HG03565 (cell line): ENCODE results near the gene CALY.

Experiments
- ATAC-seq: cut with Tn5 transposase; IDR thresholded peaks from one replicate; pipeline ENCODE4 v1.9.1; 2021; ENCODE audit warnings: mild to moderate bottlenecking, moderate library complexity; ENCODE audit not compliant: unreplicated experiment

Gene CALY

DNA sequence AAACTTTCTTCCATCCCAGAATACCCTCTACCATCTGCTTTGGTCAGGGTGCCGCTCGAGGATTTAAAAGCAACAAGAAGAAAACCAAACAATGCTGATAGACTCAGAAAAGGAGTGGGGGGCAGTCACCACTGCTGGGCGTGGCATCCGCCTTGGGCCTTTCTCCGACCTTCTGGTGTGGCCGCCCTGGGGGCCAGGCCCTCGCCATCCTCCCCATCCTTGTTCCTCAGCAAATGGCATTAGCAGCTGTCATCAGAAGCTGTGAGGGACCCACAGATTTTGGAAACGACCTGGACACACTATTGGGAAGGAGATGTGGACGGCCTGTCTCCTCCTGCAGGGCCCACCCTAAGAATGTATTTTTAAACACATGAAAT, 23.9 kb downstream of the CALY start:
- no peak for ATAC-seq

DNA sequence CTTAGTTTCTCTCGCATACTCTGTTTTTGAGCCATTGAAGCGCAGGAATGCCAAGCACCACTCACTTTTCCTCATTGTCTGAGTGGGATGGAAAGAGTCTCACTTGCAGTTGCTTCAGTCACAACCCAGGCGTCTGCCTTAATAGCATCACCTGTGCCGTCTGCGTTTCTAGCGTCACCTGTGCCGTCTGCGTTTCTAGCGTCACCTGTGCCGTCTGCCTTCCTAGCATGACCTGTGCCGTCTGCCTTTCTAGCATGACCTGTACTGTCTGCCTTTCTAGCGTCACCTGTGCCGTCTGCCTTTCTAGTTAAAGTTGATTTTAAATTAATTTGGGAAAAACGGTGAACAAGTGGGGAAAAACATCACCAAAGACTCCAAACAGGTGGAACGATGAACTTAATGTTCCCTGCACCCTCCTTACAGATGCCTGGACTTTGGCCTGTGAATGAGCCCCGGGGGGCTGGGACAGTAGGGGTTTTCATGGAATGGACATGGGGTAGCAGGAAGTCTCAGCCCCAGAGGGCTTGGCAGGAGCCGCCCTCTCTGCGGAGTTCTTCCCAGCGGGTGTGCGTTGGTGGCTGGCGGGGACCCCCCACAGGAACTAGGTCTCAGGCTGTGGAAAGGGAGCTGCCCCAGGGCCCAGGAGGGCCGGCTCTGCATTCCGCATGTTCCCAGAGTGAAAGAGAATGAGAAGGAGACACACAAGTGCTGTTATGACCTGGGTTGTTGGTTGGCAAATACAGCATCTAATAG, 24.5 kb downstream of the CALY start:
- ATAC-seq: no peak

DNA sequence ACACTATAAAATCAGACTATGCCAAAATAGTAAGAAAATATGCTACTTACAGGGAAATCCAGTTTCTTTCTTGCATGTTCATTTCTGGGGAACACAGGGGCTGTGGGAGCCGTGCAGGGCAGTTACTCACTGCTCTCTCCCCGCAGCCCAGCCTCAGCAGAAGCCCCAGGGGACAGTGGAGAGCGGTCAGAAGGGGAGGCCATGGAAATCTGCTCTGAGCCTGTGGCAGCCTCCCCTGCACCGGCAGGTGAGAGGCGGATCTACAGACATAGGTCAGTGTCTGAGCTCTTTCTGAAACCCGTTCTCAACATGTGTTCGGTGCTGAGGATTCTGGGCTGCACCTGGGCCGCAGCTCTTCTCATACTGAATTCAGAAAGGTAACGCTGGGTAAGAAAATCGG, 25.1 kb downstream of the CALY start:
- no peak for ATAC-seq

DNA sequence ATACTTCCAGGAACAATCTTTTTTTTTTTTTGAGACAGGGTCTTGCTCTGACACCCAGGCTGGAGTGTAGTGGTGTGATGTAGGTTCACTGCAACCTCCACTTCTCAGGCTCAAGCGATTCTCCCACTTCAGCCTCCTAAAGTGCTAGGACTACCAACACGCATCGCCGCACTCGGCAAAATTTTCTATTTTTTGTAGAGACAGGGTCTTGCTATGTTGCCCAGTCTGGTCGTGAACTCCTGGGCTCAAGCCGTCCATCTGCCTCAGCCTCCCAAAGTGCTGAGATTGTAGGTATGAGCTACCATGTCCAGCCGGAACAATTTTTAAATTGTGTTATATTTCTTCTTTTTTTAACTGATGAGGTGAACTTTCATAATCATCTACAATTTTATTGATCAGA, 25.9 kb downstream of the CALY start:
- ATAC-seq: no peak

DNA sequence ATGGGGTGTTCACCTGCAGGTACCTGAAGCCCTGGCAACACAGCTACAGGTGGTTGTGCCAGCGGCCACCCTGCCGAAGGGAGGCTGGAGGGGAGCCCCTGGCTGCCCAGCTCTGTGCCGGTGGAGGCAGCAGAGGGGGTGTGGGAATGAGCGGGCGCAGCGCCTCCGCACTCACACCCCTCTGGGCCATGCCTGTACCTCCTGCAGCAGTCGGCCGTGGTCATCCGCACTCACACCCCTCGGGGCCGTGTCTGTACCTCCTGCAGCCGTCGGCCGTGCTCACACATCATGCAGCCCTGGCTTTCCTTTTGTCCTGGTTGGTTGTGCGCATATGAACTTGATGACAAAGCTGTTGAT, 26.3 kb downstream of the CALY start:
- ATAC-seq: no peak

DNA sequence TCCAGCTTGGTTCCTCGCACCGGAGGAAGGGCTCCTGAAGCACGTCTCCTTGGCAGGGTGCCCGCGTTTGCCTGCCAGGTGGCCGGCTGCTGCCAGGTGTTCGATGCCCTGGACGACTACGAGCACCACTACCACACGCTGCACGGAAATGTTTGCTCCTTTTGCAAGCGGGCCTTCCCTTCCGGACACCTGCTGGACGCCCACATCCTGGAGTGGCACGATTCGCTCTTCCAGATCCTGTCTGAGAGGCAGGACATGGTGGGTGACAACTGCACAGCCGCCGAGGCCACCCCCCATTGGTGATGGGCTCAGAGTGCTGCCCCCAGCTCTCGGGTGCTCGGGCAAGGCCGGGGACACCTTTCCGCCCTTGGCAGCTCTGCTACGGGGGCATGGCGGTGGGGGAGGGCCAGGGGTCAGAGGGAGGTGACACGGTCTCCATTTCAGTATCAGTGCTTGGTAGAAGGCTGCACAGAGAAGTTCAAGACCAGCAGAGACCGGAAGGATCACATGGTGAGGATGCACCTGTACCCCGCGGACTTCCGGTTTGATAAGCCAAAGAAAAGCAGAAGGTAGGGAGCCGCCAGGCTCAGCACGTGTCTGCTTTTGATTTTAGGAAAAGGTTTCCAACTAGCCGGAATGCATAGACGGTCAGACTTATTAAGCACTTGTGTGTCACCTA, 26.8 kb downstream of the CALY start:
- no peak for ATAC-seq

DNA sequence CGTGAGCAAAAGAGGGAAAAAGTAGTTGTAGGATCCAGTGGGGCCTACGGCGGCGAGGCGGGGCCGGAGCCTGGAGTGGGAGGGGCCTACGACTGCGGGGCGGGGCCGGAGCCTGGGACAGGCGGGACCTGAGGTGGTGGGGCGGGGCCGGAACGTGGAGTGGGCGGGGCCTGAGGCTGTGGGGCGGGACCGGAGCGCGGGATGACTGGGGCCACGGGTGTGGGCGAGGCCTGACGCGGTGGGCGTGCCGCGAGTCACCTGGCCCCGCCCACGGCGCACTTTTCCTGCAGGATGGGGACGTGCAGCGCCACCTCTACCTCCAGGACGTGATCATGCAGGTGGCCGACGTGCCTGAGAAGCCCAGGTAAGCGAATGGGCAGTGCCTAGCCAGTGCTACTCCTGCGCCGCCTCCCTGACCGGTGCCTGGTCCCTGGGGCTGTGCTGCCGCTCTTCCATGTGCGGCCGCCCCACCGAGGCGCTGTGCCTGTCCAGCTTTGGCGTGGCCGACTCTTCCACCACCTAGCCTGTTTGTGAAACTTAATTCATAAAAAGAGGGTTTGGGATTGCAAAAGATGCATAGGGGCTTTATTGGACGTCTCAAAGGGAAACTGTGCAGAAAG, 27.5 kb downstream of the CALY start:
- peak; percentile 62 for ATAC-seq

DNA sequence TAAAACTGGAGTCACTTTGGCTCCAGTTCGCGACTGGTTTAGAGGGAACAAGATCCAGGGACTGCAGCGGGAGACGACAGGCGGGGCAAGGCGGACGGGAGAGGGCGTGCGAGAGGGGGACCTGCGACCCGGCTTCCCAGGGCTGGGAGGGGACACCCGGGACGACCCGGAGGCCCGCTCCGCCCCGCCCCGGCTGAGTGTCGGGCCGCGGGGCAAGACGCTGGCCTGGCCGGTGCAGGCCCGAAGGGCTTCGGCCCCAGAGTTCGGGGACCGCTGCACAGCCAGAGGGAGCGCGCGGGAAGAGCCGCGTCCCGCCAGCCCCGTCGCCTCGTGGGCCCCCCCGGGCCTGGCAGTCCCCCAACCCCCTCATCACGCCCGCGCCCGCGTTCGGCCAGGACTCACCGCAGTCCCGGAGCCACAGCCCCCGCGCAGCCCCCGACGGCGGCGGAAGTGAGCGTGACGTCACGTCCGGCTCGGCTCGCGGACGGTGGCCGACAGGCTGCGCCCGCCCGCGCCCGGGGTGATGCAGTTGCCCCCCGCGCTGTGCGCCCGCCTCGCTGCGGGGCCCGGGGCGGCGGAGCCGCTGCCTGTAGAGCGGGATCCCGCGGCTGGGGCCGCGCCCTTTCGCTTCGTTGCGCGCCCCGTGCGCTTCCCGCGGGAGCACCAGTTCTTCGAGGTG, 28.1 kb downstream of the CALY start, which contains the start of the genes TUBGCP2 and ZNF511:
Gene TUBGCP2 (minus strand): TSS at position 452 of the 679 bp plus-strand sequence. CDS start 5,931 bp downstream, outside the sequence.
Gene ZNF511 (plus strand): TSS at position 494 of the 679 bp plus-strand sequence. CDS start 30 bp downstream, at position 524.
- ATAC-seq: peak; percentile 63

DNA sequence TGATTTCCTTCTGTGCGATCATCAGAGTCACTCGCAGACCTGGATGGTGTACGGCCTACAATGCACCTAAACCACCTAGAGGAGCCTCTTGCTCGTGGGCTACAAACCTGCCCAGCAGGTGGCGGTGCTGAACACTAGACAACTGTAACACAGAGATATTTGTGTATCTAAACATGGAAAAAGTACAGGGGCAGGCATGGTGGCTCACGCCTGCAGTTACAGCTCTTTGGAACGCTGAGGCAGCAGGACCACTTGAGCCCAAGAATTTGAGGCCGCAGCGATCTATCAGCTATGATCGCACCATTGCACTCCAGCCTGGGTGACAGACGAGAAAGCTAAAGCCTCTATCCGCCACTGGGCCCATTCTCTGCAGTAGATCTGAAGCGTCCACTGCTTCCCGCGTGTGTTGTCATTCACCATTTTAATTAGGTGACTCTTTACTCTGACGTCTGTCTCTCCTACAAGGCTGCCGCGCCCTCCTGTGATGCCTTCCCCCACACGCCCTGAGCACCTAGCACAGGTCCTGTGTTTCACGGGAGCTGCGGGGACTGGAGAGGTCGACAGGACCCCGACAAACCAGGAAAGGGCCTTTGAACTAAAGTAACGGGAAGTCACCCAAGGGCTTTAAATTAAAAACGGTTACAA, 28.8 kb downstream of the CALY start:
- no peak for ATAC-seq

DNA sequence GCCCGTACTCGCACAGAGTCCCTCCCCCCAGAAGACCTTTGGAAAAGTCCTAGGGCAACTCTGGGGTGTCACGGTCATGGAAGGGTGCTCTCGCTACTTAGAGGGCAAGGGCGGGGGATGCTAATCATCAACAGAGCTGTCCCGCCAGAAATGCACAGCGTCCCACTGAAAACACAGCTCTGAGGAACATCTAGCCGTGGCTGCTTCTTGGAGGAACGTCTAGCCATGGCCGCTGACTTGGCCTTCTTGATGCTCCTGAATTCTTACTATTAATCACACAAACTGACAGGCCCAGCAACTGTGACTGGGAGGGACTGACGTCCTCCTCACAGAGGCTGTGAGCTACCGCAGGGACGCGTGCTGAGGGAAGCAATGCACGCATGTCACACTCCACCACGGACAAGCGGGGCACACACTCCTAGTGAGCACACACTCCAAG, 29.7 kb downstream of the CALY start:
- no peak for ATAC-seq

DNA sequence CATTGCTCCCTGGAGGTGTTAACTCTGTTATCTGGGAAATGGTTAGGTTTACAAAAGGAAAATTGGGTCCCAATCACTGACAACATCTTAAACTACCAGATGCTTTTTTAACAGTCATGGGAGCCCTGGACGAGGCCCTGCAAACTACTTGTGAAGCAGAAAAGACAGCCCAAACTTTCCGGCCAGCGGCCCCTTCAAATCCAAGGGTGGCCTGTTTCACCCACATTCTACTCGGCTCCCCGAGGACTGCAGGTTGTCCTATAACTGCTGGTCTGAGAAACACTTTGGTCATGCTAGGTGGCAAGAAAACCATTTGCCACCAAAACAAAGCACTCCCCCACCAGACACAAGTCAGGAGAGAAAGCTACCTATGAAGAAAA, 30.6 kb downstream of the CALY start:
- no peak for ATAC-seq

DNA sequence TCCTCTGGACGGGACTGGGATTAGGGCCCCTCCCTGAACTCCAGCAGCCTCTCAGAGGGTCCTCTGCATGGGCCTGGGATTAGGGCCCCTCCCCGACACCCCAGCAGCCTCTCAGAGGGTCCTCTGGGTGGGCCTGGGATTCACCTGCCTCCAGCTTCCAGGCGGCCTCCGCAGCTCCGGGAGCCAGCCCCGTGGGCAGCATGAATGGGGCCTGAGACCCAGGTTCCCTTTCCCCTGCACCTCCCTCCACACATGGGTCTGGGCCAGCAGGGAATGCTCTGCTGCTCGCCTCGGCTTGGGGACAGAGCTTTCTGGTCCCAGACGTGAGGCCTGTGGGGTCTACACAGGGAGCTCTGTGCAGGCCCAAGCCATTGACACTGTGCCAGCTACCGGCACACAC, 33.5 kb downstream of the CALY start:
- no peak for ATAC-seq

DNA sequence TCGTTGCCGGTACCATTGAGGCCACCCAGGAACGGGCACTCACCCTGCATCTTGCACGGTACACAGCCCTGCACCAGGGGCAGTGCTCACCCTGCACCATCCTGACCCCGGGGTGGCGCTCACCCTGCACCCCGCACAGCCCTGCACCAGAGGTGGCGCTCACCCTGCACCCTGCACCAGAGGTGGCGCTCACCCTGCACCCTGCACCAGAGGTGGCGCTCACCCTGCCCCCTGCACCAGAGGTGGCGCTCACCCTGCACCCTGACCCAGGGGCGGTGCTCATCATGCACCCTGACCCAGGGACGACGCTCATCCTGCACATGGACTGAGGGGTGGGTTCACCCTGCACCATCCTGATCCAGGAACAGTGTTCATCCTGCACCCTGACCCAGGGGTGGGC, 34.5 kb downstream of the CALY start:
- no peak for ATAC-seq

DNA sequence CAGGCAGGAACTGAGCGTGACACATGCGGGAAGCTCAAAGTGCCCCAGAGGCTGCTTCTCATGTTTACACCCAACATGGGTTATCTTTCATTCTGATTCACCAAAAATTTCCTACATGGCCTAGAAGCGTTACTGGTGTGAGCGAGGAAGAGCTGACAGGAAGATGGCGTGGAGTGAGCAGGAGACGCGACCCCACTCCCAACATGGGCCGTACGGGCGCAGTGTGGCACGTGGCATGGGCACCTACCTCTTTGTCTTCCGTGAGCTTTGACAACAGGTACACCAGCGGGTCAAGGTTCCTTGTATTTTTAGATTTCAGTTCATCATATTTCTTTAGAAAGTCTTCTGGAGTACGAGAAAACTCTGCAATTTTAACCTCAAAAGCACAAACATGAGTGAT, 37.0 kb downstream of the CALY start:
- no peak for ATAC-seq

DNA sequence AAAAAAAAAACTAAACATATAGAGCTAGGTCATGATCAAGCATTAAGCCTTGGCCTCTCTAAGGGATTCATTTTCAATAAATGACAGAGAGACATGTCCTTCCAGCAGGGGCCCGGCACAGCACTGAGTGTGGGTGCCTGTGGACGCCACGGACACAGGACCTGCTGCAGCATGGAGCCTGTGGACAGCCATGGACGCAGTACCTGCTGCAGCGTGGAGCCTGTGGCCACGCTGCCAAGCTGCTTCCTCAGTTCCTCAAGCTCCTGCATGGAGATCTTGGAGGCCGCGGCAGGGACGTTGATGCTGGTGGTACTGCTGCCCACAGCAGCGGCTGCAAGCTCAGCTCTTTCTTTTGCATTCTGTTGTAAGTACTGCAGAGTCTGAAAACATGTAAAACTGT, 37.5 kb downstream of the CALY start:
- ATAC-seq: no peak

DNA sequence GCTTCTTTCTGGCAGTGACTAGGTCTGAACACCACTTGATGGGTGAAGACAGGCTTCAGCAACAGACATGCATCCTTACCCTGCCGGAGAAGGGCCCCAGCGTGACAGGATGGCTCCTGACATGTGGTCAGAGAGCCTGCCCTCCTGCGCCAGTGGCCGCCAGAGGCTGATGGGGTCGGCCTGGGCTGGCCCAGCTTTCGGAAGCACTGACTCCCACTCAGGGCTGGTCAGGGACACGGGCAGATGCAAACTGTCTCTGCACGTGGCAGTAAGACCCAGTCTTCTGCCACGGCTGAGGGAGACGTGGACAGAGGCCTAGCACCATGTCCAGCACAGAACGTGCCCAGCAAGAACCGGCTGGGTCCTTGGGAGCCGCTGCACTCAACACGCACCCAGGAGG, 38.2 kb downstream of the CALY start:
- no peak for ATAC-seq

DNA sequence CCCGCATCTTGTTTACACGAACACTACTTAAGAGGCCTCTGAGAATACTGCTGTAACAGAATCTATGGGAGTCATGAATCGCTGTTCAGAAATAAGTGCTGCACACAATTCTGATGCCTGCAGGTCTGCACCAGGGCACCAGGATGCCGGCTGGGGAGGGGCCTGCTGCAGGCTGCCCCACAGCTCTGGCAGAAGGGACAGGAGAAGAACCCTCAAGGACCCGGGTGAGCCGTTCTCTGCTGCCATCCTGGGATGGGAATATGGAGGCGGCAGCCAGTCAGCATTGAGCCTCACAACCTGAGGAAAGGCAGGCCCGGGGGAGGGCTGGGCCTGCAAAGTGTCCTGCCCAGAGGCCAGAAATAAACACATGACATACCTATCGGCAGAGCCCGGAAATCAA, 39.2 kb downstream of the CALY start:
- ATAC-seq: no peak

DNA sequence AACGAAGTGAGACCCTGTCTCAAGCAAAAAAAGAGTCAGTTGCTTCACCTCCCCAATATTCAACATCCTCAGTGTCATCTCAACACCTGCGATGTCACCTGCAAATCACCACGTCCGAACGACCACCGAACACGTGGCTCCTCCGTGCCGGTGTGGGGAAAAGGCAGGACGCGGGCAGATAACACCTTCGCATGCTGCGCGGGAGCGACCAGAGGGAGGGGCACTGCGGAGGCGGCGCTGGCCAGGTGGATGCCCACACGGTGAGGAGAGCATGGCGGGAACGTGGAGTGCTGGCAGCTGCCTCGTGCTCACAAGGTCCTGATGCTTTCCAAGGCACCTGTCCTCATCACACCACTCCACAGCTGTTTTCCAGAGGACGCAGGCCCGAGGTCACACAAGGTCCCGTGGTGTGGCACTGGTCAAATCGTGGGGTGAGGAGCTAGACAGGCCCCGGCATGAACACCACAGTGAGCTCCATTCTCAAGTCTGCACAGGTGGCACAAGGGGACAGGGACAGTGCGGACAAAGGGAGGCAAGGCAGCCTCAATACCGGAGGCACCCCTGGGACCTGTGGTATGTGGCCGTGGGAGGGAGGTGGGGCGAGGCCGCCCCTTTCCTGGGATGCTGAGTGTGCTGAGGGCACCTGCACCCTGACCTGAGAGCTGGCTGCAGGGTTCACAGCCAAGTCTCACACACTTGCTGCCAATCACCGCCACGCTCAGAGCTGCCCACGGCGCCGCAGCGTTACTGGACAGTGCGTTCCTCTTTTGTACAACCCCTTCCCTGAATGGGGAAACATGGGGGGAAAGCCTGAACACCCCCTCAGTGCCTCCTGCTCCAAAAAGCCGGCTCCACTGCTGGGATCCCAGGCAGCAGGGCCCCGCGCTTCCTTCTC, 41.0 kb downstream of the CALY start:
- ATAC-seq: no peak

DNA sequence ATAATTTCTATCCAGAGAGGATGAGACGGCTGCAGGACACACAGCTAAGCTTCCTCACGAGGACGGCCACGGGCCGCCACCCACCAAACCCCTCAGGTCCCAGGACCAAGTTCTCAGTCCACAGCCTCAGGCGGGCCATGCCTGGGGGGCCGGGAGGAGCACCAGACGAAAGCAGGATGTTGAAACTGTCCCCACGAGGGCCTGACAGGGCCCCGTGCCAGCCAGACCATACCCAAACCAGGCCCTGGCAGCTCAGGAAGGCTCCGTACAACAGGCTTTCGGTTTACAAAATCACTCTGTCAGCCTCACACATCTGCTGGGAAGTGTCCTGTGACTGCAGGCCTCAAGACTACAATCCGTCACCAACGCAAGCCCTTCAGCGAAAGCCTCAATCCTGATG, 42.5 kb downstream of the CALY start:
- no peak for ATAC-seq

DNA sequence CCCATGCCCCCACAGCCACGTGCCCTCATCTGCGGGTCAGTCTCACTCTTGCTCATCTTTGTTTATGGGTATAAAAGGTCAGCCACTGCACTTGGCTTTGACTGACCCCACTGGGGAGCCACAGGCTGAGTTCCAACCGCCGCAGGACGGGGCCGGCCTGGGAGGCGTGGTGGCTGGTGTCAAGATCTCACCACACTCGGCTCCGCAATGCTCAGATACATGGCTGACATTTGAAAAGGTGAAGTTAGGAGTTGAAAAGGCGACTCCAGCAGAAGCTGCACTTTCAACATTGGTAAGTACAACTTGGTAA, 42.9 kb downstream of the CALY start:
- ATAC-seq: no peak
